HCT116 (cell line): ENCODE data around the gene PYGB. TPM values are rescaled to one million over a fixed set of nuclear protein-coding genes. Genes with fewer than 3 reads are reported as not detected.
"Not testable (repeated sequence)": the region's sequence is repeated elsewhere in the genome, so short reads cannot be mapped to it uniquely, and the experiment has no call there.

Source experiments
- ATAC-seq: fragments of 200-7000 bp; cut with Tn5 transposase; 2 replicates; pipeline ENCODE4 v1.9.1; 2020; ENCODE audit warnings: mild to moderate bottlenecking, moderate library complexity
- BruUV-seq: library from RNA; stranded (reverse); fragments of 400-500 nt; replicated peaks from 2 replicates; lab custom pipeline; 2021; lab: Mats Ljungman, UMichigan
- CTCF ChIA-PET: fragments of 300-600 bp; sonication (Branson Sonifier 250); formaldehyde crosslinking; loops from one replicate; lab custom pipeline; 2021; ENCODE audit warnings: antibody characterized with exemption; lab: Charles Lee
- POLR2A ChIA-PET: fragments of 300-600, 350-600 bp; sonication (Branson Sonifier 250); formaldehyde crosslinking; loops from one replicate; lab custom pipeline; 2021; ENCODE audit warnings: antibody characterized with exemption; lab: Charles Lee
- RAD21 ChIA-PET, 2 experiments: fragments of 300-600 bp; sonication (Branson Sonifier 250); formaldehyde crosslinking; loops; one replicate each; lab custom pipeline; 2023; ENCODE audit warnings: low total read pairs in 2 of 2; ENCODE audit not compliant: uncharacterized antibody in 2 of 2, unreplicated experiment in 2 of 2, low non-redundant PET in 1 of 2; lab: Charles Lee
- DNase-seq: peaks from one replicate; pipeline ENCODE4 v3.0.0-alpha.2; 2010; ENCODE audit warnings: low read depth, low spot score
- H2AFZ ChIP-seq: fragments of 200-600 bp; shearing (Covaris generic), sonication (generic); 2 replicates; pipeline ENCODE4 v1.6.1; 2017; ENCODE audit warnings: low read depth, mixed run types, mixed read lengths, antibody characterized with exemption, low read length; ENCODE audit not compliant: poor library complexity, severe bottlenecking
- H3K27ac ChIP-seq: 2 replicates; pipeline ENCODE4 v1.5.1; 2012; ENCODE audit warnings: low read depth, low read length
- H3K27me3 ChIP-seq: fragments of 200-600 bp; sonication (generic); 2 replicates; pipeline ENCODE4 v1.6.1; 2016; ENCODE audit warnings: mixed run types, low read length, mixed read lengths; ENCODE audit not compliant: insufficient read depth
- H3K36me3 ChIP-seq, 2 experiments: fragments of 200-500 bp in 1 of 2; fragments of 200-600 bp in 1 of 2; sonication (Bioruptor generic) in 1 of 2; sonication (generic) in 1 of 2; 2 replicates each; pipeline versions ENCODE4 v1.5.1 to v1.6.1; 2014 to 2016; ENCODE audit warnings: low read length in 2 of 2, inconsistent platforms in 1 of 2, mixed read lengths in 1 of 2, mixed run types in 1 of 2; ENCODE audit not compliant: insufficient read depth in 2 of 2, control insufficient read depth in 1 of 2
- H3K4me1 ChIP-seq, 2 experiments: fragments of 200-600 bp in 1 of 2; sonication (generic) in 1 of 2; 2 replicates each; pipeline versions ENCODE4 v1.5.1 to v1.6.1; 2012 to 2017; ENCODE audit warnings: low read length in 2 of 2, inconsistent platforms in 1 of 2, mild to moderate bottlenecking in 1 of 2, mixed read lengths in 1 of 2, mixed run types in 1 of 2, moderate library complexity in 1 of 2; ENCODE audit not compliant: insufficient read depth in 2 of 2, control insufficient read depth in 1 of 2
- H3K4me2 ChIP-seq: fragments of 200-600 bp; sonication (generic); 2 replicates; pipeline ENCODE4 v1.6.1; 2017; ENCODE audit warnings: mixed run types, low read length, mixed read lengths
- H3K4me3 ChIP-seq, 2 experiments: fragments of 200-600 bp in 1 of 2; sonication (generic) in 1 of 2; replicated peaks in 1 of 2; 2 replicates each; pipeline ENCODE4 v1.5.1; 2011 to 2016; ENCODE audit warnings: low read length in 2 of 2, control low read depth in 1 of 2, low read depth in 1 of 2, mild to moderate bottlenecking in 1 of 2, mixed read lengths in 1 of 2, mixed run types in 1 of 2
- H3K79me2 ChIP-seq: fragments of 200-600 bp; sonication (generic); 2 replicates; pipeline ENCODE4 v1.6.1; 2017; ENCODE audit warnings: mild to moderate bottlenecking, mixed run types, low read length, moderate library complexity, mixed read lengths; ENCODE audit not compliant: insufficient read depth
- H3K9ac ChIP-seq: fragments of 200-600 bp; sonication (generic); 2 replicates; pipeline ENCODE4 v1.6.1; 2016; ENCODE audit warnings: low read length, mixed read lengths
- H3K9me2 ChIP-seq: fragments of 200-600 bp; sonication (generic), shearing (Covaris generic); 2 replicates; pipeline ENCODE4 v1.6.1; 2017; ENCODE audit warnings: mixed run types, mild to moderate bottlenecking, moderate library complexity; ENCODE audit not compliant: insufficient read depth
- H3K9me3 ChIP-seq, 2 experiments: fragments of 200-500 bp in 1 of 2; fragments of 200-600 bp in 1 of 2; sonication (Bioruptor generic) in 1 of 2; sonication (generic) in 1 of 2; 2 replicates each; pipeline ENCODE4 v1.6.1; 2014 to 2017; ENCODE audit warnings: low read length in 2 of 2, mixed read lengths in 2 of 2, inconsistent platforms in 1 of 2, low read depth in 1 of 2, mild to moderate bottlenecking in 1 of 2, mixed run types in 1 of 2, moderate library complexity in 1 of 2; ENCODE audit not compliant: control insufficient read depth in 1 of 2, insufficient read depth in 1 of 2
- H4K20me1 ChIP-seq: fragments of 200-600 bp; sonication (generic), shearing (Covaris generic); 2 replicates; pipeline ENCODE4 v1.6.1; 2017; ENCODE audit warnings: mixed run types, mild to moderate bottlenecking, moderate library complexity; ENCODE audit not compliant: insufficient read depth
- FOSL1 ChIP-seq: IDR thresholded peaks from 2 replicates; pipeline ENCODE4 v1.6.1; 2012; ENCODE audit warnings: low read depth
- POLR2A ChIP-seq: IDR thresholded peaks from 2 replicates; pipeline ENCODE4 v1.7.0; 2011; ENCODE audit warnings: borderline replicate concordance; ENCODE audit not compliant: insufficient read depth, insufficient read length; ENCODE audit errors: extremely low read depth
- YY1 ChIP-seq: IDR thresholded peaks from 2 replicates; pipeline ENCODE4 v1.6.1; 2011; ENCODE audit warnings: low read length, low read depth, moderate library complexity, mild to moderate bottlenecking; ENCODE audit not compliant: insufficient replicate concordance; ENCODE audit errors: extremely low read depth
- intact Hi-C: fragments of 100-400 bp; cut with micrococcal nuclease; formaldehyde crosslinking; loops from 2 replicates; pipeline ENCODE4 v1.10.0; 2022
- total RNA-seq: library from RNA; stranded (reverse); gene quantifications from one replicate; pipeline ENCODE4 v1.2.1, GENCODE V29; 2021; ENCODE audit not compliant: unreplicated experiment
- TF ChIP-seq, protein P1 (sequence below), 3 experiments: fragments of 200-600 bp in 1 of 3; sonication (generic) in 1 of 3; IDR thresholded peaks in 2 of 3; conservative IDR thresholded peaks in 1 of 3; 2 replicates each; pipeline ENCODE4 v1.5.1; 2012 to 2017; ENCODE audit warnings: low read depth in 2 of 3, low read length in 2 of 3, antibody characterized with exemption in 1 of 3, borderline replicate concordance in 1 of 3, control low read depth in 1 of 3, mild to moderate bottlenecking in 1 of 3, mixed read lengths in 1 of 3, mixed run types in 1 of 3, moderate library complexity in 1 of 3; ENCODE audit not compliant: insufficient read depth in 1 of 3

The PYGB gene
- total RNA-seq, 1 experiment from 2014 or later, result 87.8 TPM

DNA sequence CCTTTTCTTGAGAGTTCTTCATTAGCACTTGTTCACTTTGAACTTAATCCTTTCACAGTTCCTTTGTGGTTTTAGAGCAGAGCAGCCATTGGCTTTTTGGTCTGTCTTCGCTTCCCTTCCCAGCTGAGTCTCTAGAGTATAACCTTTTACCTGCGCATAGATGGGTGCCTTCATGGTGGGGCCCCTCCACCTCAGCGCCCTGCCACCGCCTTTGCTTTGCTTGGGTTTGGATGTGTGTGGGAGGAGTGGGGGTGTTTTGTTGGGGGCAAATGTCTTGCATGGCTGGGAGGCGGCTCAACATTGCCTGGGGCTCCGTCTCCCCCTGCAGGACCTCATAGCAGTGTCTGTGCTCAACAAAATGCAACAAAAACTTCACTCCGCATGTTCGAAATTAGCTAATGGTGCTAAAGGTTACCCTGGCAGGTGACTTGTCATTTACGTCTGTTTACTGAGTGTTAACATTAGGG lies 11.9 kb downstream of the PYGB start:
- RAD21 ChIA-PET, result no interaction called here
- POLR2A ChIA-PET, result no interaction called here
- no peaks in the 10 kb centered on the region for H3K9me3 ChIP-seq
- H3K4me2 ChIP-seq, result no peak overlapping the region
- H3K4me1 ChIP-seq, result peaks cover 5 to 7% of the 10 kb centered on the region in 2 experiments; a peak in 2 of 4 replicates
- no peak for DNase-seq
- H3K27ac ChIP-seq, result no peak overlapping the region
- H3K79me2 ChIP-seq, result peaks cover 27% of the 10 kb centered on the region; the same call in 1 of the 2 replicates
- no peaks in the 10 kb centered on the region for H3K27me3 ChIP-seq
- no peak for TF ChIP-seq FOSL1
- TF ChIP-seq YY1, result no peak
- TF ChIP-seq POLR2A, result no peak
- TF ChIP-seq, protein P1, sequence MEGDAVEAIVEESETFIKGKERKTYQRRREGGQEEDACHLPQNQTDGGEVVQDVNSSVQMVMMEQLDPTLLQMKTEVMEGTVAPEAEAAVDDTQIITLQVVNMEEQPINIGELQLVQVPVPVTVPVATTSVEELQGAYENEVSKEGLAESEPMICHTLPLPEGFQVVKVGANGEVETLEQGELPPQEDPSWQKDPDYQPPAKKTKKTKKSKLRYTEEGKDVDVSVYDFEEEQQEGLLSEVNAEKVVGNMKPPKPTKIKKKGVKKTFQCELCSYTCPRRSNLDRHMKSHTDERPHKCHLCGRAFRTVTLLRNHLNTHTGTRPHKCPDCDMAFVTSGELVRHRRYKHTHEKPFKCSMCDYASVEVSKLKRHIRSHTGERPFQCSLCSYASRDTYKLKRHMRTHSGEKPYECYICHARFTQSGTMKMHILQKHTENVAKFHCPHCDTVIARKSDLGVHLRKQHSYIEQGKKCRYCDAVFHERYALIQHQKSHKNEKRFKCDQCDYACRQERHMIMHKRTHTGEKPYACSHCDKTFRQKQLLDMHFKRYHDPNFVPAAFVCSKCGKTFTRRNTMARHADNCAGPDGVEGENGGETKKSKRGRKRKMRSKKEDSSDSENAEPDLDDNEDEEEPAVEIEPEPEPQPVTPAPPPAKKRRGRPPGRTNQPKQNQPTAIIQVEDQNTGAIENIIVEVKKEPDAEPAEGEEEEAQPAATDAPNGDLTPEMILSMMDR (IDR thresholded peaks at IDR 0.05 in 2 of 3, conservative IDR thresholded peaks at IDR 0.05 in 1 of 3; ENCODE audit: borderline replicate concordance in 1 of 3, insufficient read depth in 1 of 3, low read depth in 2 of 3, low read length in 2 of 3), result no peak
- no peak overlapping the region for H3K9ac ChIP-seq
- H2AFZ ChIP-seq, result no peak overlapping the region
- BruUV-seq, result no TSS peak
- H4K20me1 ChIP-seq, result no peaks in the 10 kb centered on the region
- no peak overlapping the region for H3K4me3 ChIP-seq
- CTCF ChIA-PET, result no interaction called here
- H3K36me3 ChIP-seq, result 0 out of 4 replicates have a peak, but pooled peaks cover 0 to 4% of the 10 kb centered on the region in 2 experiments
- no peak for ATAC-seq
- H3K9me2 ChIP-seq, result no peaks in the 10 kb centered on the region
- intact Hi-C loops, result loop anchor here (10.0 kb wide), 2 partner anchors 45 to 65 kb away; no protein-coding TSS in a partner anchor

DNA sequence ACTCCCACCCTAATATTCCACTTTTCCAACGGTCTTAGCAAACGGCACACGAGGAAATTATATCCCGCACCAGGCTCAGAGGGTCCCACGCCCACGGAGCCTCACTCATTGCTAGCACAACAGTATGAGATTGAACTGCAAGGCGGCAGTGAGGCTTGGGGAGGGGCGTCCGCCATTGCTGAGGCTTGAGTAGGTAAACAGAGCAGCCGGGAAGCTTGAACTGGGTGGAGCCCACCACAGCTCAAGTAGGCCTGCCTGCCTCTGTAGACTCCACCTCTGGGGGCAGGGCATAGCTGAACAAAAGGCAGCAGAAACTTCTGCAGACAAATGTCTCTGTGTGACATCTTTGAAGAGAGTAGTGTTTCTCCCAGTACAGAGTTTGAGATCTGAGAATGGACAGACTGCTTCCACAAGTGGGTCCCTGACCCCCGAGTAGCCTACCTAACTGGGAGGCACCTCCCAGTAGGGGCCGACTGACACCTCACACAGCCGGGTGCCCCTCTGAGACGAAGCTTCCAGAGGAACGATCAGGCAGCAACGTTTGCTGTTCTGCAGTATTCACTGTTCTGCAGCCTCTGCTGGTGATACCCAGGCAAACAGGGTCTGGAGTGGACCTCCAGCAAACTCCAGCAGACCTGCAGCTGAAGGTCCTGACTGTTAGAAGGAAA lies 13.0 kb downstream of the PYGB start:
- H2AFZ ChIP-seq, CTCF ChIA-PET, POLR2A ChIA-PET, H3K4me3 ChIP-seq, H3K27me3 ChIP-seq, H3K4me1 ChIP-seq, H4K20me1 ChIP-seq, BruUV-seq, H3K9me2 ChIP-seq, H3K4me2 ChIP-seq, H3K27ac ChIP-seq, H3K9me3 ChIP-seq, RAD21 ChIA-PET, ATAC-seq, H3K9ac ChIP-seq, H3K36me3 ChIP-seq, DNase-seq: not testable (repeated sequence)
- intact Hi-C loops, result loop anchor here (10.0 kb wide), 1 partner anchor 64 kb away; no protein-coding TSS in a partner anchor
- H3K79me2 ChIP-seq, result peaks cover 18% of the 10 kb centered on the region; the same call in 1 of the 2 replicates
